Measurements from ENCODE around the gene TSPOAP1. TPM values are rescaled to one million over a fixed set of nuclear protein-coding genes. Genes with fewer than 3 reads are reported as not detected.

The TSPOAP1 gene
- total and polyA plus RNA-seq, 2 of the 4 experiments (the other 2 are of a cell fraction) = 0.90 to 1.6 TPM

DNA sequence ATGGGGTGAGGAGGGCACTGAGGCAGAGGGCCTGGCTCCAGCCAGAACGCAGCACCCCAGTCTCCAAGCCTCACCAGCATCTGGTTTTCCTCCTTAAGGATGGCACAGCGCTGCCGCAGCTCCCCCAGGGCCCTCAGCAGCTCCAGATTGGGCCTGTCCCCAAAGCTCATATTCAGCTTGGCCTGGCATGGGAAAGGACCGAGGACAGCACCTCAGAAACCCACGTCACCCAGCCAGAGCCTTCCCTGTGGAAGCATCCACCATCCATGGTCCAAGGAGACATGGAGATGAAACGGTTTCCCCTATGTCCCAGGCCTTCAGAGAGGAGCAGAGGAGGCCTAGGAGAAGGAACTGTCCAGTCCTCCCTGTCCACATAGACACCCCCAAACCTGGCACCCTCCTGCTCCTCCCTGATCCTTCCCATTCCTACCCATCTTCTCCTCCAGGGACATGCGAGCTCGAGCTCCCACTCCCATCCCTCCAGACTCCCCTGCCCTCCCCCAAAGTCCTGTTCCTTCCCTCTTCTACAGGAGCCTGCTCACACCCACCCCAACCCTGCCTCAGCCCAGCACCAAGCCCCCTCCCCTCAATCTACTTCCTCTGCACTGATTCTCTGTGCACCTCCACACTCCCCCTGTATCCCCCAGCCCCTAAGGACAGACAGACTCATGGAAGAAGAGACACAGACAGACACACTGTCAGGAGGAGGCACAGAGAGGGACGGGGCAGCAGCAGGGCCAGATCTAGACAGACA is 1.8 kb downstream of the TSPOAP1 start (continued):
- TF ChIP-seq ELK1 (IDR thresholded peaks at IDR 0.05; ENCODE audit: borderline replicate concordance, low read depth, low read length) = no peak

DNA sequence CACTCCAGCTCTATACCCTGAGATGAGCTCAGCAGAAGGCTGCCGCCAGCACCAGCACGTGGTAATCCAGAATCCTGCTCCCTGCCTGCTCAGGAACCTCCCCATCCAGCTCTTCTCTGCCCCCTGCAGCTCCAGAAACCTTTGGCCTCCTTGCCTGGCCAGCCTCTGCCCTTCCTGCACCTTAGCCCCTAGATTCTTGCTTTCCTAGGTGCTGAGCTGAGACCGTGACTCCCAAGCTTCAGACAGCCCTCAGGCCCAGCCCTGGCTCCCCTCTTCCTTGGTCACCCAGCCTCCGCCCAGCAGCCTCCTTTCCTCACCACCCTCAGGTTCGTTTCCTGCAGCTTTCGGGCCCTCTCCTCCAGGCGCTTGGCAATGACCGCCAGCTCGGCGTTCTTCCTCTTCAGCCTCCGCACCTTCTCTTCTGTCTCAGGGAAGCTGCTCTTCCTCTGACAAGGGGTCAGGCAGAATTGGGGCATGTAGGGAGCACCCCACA is 2.6 kb downstream of the TSPOAP1 start:
- H4K20me1 ChIP-seq (ENCODE audit: insufficient read depth, low read length) = no peaks in the 10 kb centered on the region
- no peak overlapping the region for H3K9ac ChIP-seq (ENCODE audit: low read depth, low read length)
- no peak overlapping the region for H2BK5ac ChIP-seq (ENCODE audit: low read depth, low read length, poor library complexity, severe bottlenecking)
- no peak overlapping the region for H3K56ac ChIP-seq (ENCODE audit: extremely low read depth, insufficient read depth, low read length)
- dilution Hi-C loops (cut with HindIII; ENCODE audit: low sequenced_read_pairs, unreplicated experiment) (no loop called here), intact Hi-C loops (cut with micrococcal nuclease) (loop anchor here (2.0 kb wide), 1 partner anchor 27 kb away; the partner anchor contains the start of gene SUPT4H1), in situ Hi-C loops (cut with MboI; ENCODE audit: low sequenced_read_pairs) (loop anchor here (25.0 kb wide), 1 partner anchor 464 kb away; the partner anchor contains the start of gene MRPS23)
- no peaks in the 10 kb centered on the region for H3K79me1 ChIP-seq (ENCODE audit: low read depth in 1 of 2, low read length in 2 of 2)
- no peak overlapping the region for H2AFZ ChIP-seq (replicated peaks; ENCODE audit: low read length, poor library complexity)
- no peak overlapping the region for H3K18ac ChIP-seq (ENCODE audit: low read depth, low read length)
- H4K5ac ChIP-seq (ENCODE audit: low read depth, low read length) = no peak overlapping the region
- H3K4me1 ChIP-seq (ENCODE audit: control insufficient read depth, insufficient read depth, low read length) = peaks cover 8% of the 10 kb centered on the region
- no peak overlapping the region for H3K27ac ChIP-seq (ENCODE audit: insufficient read depth, low read length)
- H2AK9ac ChIP-seq (replicated peaks; ENCODE audit: low read depth, low read length, poor library complexity) = no peak overlapping the region
- H2AK5ac ChIP-seq (ENCODE audit: low read depth, low read length) = no peak overlapping the region
- H3K9me3 ChIP-seq (ENCODE audit: control insufficient read depth, insufficient read depth, low read length) = no peaks in the 10 kb centered on the region
- H3K36me3 ChIP-seq (ENCODE audit: control insufficient read depth, insufficient read depth, low read length) = peaks cover 3% of the 10 kb centered on the region; the same call in 1 of the 2 replicates
- ATAC-seq (ENCODE audit: low read depth) = no peak
- no peak overlapping the region for H2BK15ac ChIP-seq (ENCODE audit: low read depth, low read length)
- H3K4me3 ChIP-seq (ENCODE audit: insufficient read depth, low read depth, low read length) = no peak overlapping the region
- H3K27me3 ChIP-seq (ENCODE audit: control insufficient read depth, insufficient read depth, low read length) = peaks cover 5% of the 10 kb centered on the region; the same call in 1 of the 2 replicates
- H4K91ac ChIP-seq (ENCODE audit: insufficient read depth, low read depth, low read length) = no peak overlapping the region
- no peak overlapping the region for H3K4me2 ChIP-seq (ENCODE audit: low read depth, low read length)
- POLR2A ChIA-PET (ENCODE audit: unreplicated experiment) = no interaction called here
- DNase-seq = no peak
- WGBS, 2 experiments (ENCODE audit: extremely low coverage in 2 of 2, insufficient read length in 1 of 2) = 93% methylated on average over 10 of the region's 11 CpGs; no CpG with 5 or more reads in 1 of the 2 experiments
- CTCF ChIA-PET = interaction anchor here (0.6 kb wide), 1 partner anchor 893 kb away, joined by 4 read pairs; no protein-coding TSS in a partner anchor
- peaks cover 5% of the 10 kb centered on the region; the same call in 1 of the 2 replicates for H3K9me1 ChIP-seq (ENCODE audit: insufficient read depth, low read length)
- H4K8ac ChIP-seq (ENCODE audit: low read depth in 2 of 2, low read length in 2 of 2) = no peak overlapping the region
- no peak overlapping the region for H2BK120ac ChIP-seq (ENCODE audit: low read depth, low read length)
- no peak overlapping the region for H3K4ac ChIP-seq (ENCODE audit: low read depth, low read length)
- no peak overlapping the region for H2BK20ac ChIP-seq (ENCODE audit: low read depth, low read length)
- no TSS peak for BruUV-seq (replicated peaks)
- H3K14ac ChIP-seq (replicated peaks; ENCODE audit: low read depth, low read length) = no peak overlapping the region
- H3K23ac ChIP-seq (ENCODE audit: low read depth, low read length) = no peak overlapping the region
- no peak for TF ChIP-seq MAZ (IDR thresholded peaks at IDR 0.05; ENCODE audit: borderline replicate concordance, low read depth, low read length)
- TF ChIP-seq ELK1 (IDR thresholded peaks at IDR 0.05; ENCODE audit: borderline replicate concordance, low read depth, low read length) = no peak
- TF ChIP-seq BHLHE40 (IDR thresholded peaks at IDR 0.05; ENCODE audit: low read depth, low read length) = no peak
- no peak for TF ChIP-seq MXI1 (IDR thresholded peaks at IDR 0.05; ENCODE audit: borderline replicate concordance, low read depth, low read length)
- TF ChIP-seq NFE2L2 (IDR thresholded peaks at IDR 0.05; ENCODE audit: low read depth, low read length) = no peak
- no peak for TF ChIP-seq CHD1 (IDR thresholded peaks at IDR 0.05; ENCODE audit: low read depth, low read length)
- TF ChIP-seq MAFK (IDR thresholded peaks at IDR 0.05; ENCODE audit: low read depth, low read length) = no peak
- no peak for TF ChIP-seq RAD21 (IDR thresholded peaks at IDR 0.05; ENCODE audit: low read length)
- TF ChIP-seq, protein P1, sequence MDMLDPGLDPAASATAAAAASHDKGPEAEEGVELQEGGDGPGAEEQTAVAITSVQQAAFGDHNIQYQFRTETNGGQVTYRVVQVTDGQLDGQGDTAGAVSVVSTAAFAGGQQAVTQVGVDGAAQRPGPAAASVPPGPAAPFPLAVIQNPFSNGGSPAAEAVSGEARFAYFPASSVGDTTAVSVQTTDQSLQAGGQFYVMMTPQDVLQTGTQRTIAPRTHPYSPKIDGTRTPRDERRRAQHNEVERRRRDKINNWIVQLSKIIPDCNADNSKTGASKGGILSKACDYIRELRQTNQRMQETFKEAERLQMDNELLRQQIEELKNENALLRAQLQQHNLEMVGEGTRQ (IDR thresholded peaks at IDR 0.05; ENCODE audit: low read depth, low read length) = no peak
- TF ChIP-seq CEBPB (IDR thresholded peaks at IDR 0.05; ENCODE audit: low read depth, low read length) = no peak
- no peak for TF ChIP-seq SMC3 (IDR thresholded peaks at IDR 0.05; ENCODE audit: low read depth, low read length)

Measured in IMR-90 (cell line).